SHP77 treated with DMSO at 0.1 percent for 48 hours (cell line): ENCODE data around the gene NAPB.

ENCODE experiments used
- DNase-seq: peaks from one replicate; lab custom pipeline; 2025; lab: John Stamatoyannopoulos, UW

The NAPB gene

DNA sequence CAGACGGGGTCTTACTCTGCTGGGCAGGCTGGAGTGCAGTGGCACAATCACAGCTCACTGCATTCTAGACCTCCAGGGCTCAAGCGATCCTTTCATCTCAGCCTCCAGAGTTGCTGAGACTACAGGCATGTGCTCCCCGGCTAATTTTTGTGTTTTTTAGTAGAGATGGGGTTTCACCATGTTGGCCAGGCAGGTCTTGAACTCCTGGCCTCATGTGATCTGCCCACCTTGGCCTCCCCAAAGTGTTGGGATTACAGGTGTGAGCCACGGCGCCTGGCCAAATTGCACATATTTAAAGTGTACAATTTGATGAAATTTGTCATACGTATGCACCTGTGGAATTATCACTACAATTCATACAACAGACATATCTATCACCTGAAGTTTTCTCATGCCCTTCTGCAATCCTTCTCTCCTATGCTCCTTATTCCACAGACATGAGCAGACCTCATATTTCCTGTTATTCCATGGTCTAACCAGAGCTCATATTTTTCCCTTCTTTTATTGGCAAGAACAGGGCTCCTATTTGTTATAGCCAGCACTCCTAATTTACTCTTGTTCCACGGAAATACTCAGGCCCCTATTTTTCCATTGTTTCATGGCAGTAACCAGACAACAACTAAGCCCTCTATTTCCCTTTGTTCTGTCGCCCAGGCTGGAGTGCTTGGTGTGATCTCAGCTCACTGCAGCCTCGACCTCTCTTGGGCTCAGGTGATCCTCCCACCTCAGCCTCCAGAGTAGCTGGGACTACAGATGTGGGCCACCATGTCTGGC is 16.0 kb upstream of the NAPB start:
- no peak for DNase-seq

DNA sequence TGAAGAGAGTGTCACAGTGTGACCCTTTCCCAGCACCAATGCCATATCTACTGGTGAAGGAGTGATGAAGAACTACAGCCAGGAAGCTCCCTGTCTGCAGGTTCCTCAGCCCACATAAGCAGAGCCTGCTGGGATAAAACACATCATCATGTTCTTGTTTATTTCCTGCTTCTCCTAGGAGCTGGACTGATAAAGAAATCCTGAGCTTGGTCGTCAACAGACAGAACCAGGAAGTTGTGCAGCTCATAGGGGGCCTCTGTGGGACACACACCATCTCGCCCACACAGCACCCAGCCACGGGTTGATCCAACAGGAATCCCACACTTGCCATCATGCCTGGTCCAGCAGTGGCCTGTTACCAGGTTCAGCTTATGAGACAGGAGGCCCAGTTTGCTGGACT is 15.4 kb upstream of the NAPB start:
- DNase-seq, result no peak

DNA sequence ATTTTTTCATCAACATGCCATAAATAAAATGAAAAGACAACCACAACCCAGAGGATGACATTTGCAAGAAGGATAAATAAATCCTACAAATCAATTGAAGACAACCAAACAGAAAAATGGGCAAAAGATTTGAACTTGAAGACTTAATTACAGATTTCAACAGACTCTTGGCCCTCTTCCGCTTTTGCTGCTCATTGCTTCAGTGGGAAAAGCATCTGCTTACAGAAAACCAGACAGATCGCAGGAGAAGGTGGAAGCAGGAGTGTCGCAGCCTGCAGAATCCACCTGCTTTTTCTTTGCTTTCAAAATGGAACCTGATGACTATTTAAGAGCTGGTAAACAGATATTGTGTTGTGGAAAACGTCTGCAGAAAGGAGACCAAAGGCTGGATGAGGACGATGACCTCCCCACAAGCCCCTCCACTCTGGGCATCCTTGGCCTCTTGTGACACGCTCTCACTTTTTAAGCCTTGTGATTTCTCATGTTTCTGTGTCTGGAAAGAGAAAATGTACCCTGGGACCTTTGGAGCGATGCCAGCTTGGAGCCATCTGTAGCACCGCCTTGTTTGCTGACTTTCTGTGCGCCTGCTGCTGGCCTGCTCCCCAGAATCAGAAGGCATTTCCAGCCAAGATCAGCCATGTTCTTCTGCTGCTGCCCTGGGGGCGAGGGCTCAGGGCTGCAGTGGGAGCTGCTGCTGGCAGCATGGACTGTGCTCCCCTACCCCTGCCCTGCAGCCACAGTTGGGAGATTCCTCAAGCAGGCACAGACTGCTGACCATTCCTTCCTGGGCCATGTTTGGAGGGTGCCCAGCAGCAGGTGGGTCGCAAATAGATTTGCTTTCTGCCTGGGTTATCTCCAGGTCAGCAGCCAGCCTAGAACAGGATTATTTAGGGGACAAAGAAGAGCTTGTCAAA is 14.6 kb upstream of the NAPB start:
- DNase-seq, result peak; percentile 50

DNA sequence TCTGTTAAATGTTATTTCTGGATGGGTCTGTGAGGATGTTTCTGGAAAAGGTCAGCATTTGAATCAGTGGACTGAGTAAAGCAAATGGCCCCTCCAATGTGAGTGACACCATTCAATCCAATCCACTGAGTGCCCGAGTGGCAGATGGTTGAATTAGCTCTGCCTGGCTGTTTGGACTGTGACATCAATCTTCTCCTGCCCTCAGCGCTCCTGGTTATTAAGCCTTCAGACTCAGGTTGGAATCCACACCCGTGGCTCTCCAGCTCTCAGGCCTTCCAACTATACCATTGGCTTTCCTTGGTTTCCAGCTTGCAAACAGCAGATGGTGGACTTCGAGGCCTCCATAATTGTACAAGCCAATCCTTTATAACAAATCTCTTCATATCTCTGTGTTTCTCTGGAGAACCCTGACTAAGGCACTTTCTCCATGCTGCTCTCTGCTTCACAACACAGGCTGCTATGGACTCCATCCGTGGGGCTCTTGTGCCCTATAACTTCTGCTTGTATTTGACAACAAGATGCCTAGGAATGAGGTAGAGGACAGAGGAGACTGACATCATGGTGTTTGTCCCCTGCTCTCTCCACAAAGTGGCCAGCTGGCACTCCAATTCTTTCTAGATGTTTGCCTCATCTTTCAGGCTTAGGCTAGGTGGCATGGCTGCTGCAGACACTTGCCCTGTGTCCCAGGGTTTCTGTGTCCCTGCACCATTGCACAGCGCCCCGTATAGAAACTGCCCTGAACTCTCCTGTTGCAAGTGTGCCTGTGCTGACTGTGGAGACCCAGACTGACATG is 13.4 kb upstream of the NAPB start:
- no peak for DNase-seq

DNA sequence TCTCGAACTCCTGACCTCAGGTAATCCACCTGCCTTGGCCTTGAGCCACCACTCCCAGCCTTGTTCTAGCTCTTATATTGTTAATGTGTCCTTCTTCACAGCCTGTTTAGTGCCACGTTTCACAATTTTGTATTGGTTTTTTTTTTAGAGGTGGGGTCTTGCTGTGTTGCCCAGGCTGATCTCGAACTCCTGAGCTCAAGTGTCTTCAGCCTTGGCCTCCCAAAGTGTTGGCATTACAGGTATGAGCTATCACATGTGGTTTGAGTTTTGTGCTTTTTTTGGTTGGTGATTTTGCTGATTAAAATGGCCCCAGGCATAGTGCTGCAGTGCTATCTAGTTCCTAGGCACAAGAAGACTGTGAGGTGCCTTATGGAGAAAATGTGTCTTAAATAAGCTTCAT is 12.3 kb upstream of the NAPB start:
- DNase-seq, result no peak

DNA sequence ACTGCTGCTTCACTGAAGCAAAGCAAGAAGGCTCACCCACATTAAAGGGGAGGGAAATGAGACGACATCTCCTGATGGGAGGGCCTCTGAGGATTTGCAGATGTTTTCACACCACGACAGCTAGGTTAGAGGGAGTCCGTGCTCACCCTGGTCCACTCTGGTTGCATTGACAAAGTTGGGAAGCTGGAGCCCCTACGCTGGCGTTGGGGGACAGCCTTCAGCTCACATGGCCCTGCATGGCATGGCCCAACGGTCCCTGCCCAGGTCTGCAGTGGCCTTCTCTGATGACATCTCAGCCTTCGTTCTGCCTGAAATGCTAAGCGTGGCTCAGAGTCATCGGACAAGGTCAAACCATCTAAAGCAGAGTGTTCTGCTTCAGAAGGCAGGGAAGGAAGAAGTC is 3.8 kb upstream of the NAPB start:
- no peak for DNase-seq

DNA sequence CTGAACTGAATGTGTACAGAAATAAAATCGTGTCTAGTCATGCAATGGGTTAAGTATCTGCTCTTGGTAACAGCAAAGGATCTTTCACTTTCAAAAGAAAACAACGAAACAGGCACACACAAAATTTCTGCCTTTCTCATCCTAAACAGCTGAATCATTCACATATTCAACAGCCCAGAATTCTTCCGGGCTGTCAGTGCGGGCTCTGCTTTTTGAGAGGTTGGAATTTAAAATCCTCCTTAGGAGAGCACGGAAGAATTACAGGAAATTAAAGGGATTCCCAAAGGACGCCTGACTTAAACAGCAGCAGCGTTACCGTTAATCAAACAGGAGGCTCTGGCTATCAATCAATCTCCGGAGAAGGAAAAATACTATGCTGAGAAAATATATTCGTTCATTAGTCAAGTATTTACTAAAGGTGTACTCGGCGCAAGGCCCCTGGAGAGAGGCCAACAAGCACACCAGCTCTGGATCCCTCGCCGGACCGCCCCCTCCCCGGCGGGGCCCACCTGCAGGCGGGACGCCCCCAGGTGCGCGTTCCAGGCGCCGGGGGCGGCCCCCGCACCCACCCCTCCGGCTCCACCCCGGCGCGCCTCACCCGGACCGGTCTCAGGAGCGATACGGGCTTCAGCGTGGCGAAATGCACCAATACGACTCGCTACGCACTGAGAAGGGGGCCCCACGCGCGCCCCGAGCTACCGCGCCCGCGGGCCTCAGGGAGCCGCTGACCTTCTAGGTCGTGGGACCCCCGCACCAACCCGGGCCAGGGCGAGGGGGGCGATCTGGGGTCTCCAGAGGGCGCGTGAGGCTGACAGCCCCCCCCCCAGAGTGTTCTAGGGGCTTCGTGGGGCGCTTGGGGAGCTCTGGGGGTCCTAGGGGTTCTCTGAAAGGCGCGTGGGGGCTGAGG is 1.0 kb downstream of the NAPB start:
- DNase-seq, result peak; percentile 17

DNA sequence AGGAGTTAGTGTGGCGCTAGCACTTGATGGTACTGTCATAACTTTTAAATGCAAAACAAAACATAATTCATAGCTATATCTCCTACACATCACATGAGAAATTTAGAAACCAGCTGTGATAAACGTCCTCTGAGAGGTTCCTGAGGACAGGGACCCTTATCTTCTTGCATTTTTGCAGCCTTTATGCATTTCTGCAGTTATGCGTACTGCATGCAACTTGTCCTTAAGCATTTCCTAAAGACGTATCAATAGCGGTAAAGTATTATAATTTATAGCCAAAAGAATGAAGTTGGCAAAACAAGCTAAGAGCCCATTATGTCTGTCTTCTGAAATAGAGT is 1.7 kb downstream of the NAPB start:
- DNase-seq, result no peak

DNA sequence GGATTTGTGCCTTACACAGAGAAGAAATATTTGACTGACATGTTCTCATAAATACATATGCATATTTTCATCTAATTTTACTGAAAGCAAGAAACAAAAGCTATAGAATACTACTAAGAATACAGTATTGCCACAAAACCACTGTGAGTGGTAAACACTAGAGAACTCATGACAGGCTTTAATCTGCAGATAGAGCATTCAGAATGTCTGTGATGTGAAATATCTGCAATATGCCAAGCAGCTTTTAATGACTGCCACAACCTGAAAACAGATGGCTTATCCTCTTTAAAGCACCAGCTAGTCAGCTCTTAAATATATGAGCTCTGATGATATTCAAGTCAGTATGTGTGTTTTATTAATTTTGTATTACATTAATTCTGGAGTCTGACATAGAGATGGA is 3.4 kb downstream of the NAPB start:
- DNase-seq, result no peak

DNA sequence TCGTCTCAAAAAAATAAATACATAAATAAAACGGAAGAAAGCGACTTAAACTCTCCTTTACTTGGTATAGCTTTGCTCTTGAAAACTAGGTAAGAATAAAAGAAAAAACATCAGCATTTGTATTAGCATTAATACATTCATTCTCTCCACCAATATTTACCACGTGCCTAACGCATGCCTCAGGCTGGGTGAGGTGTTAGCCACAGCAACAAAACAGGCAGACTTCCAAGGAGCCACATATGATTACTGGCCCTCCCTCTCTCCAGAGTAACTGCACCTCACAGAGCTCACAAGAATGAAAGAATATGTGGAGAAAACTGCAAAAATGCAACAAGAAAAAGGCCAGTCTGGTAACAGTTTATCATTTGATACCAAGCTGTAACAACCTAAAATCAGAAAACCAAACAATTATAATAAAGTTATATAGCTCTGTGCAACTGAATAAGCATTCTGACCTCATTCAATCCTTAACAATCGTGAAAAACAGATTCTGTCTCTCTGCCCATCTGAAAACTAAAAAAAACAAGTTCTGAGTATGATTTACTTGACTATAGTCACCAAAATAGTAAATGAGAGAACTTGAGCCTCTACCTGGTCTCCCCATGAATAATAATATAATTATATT is 5.2 kb downstream of the NAPB start:
- DNase-seq, result no peak

DNA sequence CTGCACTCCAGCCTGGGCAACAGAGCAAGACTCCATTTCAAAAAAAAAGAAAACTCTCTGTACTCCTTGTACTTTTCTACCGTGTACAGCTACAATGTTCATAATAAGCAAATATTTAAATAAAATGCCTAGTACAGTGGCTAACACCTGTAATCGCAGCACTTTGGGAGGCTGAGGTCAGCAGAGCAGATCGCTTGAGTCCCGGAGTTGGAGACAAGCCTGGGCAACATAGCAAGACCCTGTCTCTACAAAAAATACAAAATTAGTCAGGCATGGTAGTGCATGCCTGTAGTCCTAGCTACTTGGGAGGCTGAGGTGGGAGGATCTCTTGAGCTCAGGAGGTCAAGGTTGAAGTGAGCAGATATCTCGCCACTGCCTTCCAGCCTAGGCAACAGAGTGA is 5.7 kb downstream of the NAPB start:
- DNase-seq, result no peak

DNA sequence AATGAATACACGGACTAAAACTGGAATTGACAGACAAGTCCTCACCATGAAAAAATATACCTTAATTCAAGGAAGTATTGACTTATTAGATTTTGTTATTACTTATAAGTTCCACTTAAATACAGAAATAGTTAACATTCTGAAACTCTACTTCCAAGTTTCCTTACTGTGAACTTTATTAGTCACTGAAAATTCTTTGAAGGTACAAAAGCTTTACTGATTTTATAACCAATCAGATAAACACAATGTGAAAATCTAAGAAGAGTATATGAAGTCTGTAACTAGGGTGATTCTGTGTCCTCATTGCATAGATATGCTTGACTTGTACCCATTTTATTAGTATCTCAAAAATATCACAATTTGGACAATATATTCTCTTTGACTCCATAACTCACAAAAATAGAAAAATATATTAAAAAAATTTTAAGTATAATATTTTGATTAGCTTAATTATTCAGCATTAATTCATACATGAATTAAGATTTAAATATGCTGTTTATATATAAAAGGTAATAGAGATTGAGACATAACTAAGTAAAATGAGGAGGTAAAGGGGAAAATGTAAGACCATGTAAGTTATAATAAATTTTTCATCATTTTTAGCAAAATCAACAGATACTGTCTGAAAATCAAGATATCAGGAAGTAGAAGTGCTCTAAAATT is 6.6 kb downstream of the NAPB start:
- DNase-seq, result no peak

DNA sequence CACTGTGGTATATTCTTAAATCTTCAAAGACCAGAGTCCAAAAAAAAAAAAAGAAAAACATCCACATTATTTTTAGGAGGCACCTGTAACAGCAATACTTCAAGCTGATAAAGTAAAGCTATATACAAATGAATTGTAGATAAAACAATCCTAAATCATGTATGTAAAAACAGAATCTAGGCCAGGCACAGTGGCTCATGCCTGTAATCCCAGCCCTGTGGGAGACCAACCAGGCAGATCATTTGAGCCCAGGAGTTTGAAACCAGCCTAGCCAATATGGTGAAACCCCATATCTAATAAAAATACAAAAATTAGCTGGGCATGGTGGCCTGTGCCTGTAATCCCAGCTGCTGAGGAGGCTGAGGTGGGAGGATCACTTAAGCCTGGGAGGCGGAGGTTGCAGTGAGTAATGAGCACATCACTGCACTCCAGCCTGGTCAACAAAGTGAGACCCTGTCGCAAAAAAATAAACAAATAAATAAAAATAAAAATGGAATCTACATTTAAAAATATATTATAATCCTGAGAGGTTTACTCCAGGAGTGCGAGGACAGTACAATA is 7.3 kb downstream of the NAPB start:
- no peak for DNase-seq

DNA sequence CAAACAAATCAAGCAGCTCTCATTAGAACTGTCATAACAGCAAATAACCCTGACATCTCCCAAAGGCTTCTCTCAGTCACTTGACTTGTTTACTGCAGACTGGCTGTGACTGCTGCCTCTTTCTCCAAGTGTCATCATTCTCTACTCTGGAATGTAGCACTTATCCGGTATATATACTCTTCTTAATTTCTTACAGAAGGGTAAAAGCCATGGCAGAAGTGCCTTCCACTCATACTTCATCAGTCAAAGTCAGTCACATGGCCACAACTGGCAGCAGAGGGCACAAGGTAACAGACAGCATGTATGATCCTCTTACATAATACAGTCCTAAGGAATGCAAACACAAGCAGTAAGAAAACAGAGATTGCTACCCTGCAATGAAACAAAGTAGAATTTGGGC is 9.3 kb downstream of the NAPB start:
- no peak for DNase-seq

DNA sequence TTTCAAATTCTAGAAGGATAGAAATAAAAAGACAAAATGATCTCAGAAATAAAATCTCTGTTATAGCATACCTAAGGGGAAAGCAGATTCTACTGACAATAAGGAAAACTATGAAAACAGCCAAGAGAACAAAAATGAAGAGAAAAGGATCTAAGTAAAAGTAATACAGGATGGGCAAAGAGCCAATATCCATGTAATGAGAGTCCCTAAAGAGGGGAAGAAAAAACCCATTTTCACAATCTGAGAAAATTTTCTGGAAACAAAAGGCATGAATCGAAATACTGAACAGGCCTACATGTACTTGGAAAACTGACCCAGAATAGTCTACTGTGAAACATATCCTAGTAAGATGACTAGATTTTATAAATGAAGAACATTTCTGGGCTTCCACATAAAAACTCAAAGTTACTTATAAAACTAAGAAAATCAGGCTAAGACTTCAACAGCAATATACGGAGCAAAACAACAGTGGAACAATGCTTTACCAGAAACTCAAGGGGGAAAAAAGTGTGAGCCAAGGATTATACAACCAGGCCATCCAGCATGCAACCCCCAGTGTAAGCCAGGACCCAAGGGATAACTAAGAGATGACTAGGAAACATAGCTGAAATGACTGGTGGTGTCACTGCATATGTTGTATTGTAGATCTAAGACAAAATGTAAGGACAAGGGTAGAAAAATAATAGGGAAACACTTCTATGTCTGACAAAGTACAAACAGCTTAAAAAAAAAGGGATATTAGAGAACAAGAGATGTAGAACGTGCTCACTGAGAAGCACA is 10.2 kb downstream of the NAPB start:
- DNase-seq, result no peak

DNA sequence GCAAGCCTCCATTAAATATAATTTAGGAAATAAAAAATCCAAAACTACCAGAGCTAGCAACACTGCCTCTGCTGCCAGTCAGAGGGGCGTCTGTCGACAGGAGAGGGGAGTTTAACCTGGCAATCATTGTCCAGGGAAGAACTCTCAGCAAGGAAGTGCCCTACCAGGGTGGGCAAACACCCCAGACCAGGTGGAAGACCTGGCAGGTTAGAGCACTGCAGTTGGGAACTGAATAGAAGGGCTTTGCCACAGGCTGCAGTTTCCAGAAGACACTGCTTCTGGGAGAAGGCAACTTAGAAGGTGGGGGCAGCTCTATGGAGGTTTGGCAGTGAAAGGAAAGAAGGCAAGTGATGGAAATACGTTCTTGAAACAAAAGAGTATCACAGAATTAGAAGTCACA is 11.5 kb downstream of the NAPB start:
- DNase-seq, result no peak

DNA sequence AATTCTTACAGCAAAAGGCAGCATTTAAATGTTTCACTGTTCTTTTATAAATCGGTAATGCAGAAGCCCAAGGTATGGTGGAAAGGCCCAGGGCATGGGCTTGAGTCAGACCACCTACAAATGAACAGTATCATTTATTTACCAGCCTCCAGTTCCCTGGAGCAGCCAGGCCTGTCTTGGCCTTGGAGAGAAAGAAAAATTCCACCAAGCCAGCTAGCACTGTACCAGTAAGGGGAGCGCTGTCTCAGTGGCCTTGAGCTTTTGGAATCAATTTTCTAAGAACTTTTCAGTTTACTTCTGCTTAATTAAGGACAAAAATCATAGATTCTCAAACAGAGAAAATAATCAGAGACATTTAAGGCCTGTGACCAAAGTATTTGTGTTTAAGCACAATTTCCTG is 12.3 kb downstream of the NAPB start:
- no peak for DNase-seq

DNA sequence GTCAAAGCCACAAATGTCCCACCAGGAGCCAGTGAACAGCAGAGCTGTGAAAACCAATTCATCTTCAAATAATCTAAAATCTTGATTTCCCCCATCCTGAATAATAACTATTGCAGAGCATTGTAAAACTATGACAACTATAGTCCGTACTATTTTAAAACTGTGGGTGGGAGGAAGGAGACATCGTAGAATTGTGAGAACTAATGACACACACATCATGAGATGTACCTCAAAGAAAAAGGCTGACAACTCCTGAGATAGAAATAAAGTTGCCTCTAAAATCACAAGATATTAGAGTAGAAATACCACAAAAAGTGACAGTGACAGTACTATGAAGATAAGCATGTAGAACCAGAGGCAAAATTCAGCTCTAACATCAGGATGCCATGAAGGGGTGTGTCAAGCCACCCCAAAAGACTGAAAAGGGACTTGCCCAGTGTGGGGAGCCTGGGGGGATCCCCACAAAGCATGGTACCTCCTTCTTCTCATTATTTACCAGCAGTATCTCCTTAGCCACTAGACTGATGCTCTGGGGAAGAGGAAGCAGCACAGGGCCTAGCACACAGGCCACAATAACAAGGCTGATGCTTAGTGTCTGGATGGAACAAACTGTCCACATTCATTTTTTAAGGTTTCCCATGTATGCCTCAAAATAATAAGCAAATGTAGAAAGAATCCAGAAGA is 13.4 kb downstream of the NAPB start:
- no peak for DNase-seq

DNA sequence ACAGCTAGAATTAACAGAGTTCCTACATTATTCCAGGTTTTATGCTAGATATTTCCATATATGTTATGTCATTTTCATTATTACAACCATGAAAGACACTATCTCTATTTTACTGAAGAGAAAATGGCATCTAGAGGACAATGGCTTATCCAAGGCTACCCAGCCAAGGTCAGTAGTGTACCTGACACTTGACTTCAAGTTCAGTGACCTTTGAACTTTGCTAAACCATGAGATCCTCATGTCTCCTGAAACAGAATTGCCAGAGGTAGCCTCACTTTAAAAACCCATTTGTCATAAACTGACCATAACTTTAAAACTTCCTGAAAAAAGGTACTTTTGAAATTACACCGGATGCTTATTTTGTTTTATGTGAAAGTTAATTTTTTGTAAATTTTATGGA is 14.4 kb downstream of the NAPB start:
- DNase-seq, result no peak
